SK-MEL-5 (cell line): ENCODE results near the gene CTNNA3. TPM values are rescaled to one million over a fixed set of nuclear protein-coding genes. Genes with fewer than 3 reads are reported as not detected.

ENCODE experiments used
- DNase-seq: peaks from one replicate; pipeline ENCODE4 v3.0.0-alpha.2; 2016; ENCODE audit warnings: low read depth, low spot score
- in situ Hi-C: cut with HindIII; loops from 2 replicates; pipeline ENCODE4 v1.10.0; 2016; ENCODE audit warnings: low sequenced_read_pairs, high pct_unique_total_duplicates, low pct_unique_long_range_greater_than_20kb
- total RNA-seq: library from RNA; depleted of rRNA; stranded (reverse); fragments of >200 nt; shearing (Covaris generic); gene quantifications from 2 replicates; pipeline ENCODE4 v1.2.3, GENCODE V29; 2014

Gene CTNNA3
- total RNA-seq, 1 experiment from 2014 or later, result not detected

GRCh38 chr10:67669978-67670377, 26.0 kb downstream of the CTNNA3 start:
- no peak for DNase-seq
- in situ Hi-C loops, result no loop called here

- in situ Hi-C loops, result no loop called here
- peak; percentile 74 for DNase-seq
These were observed 27.5 kb downstream of the CTNNA3 start for GRCh38 chr10:67668448-67668847.

GRCh38 chr10:67667035-67667425, 29.0 kb downstream of the CTNNA3 start:
- in situ Hi-C loops, result no loop called here
- no peak for DNase-seq

- in situ Hi-C loops, result no loop called here
These were observed 29.5 kb downstream of the CTNNA3 start for GRCh38 chr10:67666416-67667034.

GRCh38 chr10:67665491-67665890, 30.5 kb downstream of the CTNNA3 start:
- in situ Hi-C loops, result no loop called here
- DNase-seq, result peak; percentile 83

More at GRCh38 chr10:67666416-67667034, 29.5 kb downstream of the CTNNA3 start:
- DNase-seq, result peak; percentile 63

- peak; percentile 14 for DNase-seq
- in situ Hi-C loops, result no loop called here
These were observed 31.1 kb downstream of the CTNNA3 start for GRCh38 chr10:67664942-67665341.

GRCh38 chr10:67663449-67664087, 32.4 kb downstream of the CTNNA3 start:
- no peak for DNase-seq
- in situ Hi-C loops, result no loop called here

GRCh38 chr10:67662415-67662814, 33.6 kb downstream of the CTNNA3 start:
- DNase-seq, result no peak
- in situ Hi-C loops, result no loop called here

- in situ Hi-C loops, result no loop called here
- DNase-seq, result no peak
These were observed 36.5 kb downstream of the CTNNA3 start for GRCh38 chr10:67659497-67659896.

- peak; percentile 28 for DNase-seq
- in situ Hi-C loops, result no loop called here
These were observed 38.2 kb downstream of the CTNNA3 start for GRCh38 chr10:67657775-67658174.

- no peak for DNase-seq
- in situ Hi-C loops, result no loop called here
These were observed 45.4 kb downstream of the CTNNA3 start for GRCh38 chr10:67650558-67650957.

GRCh38 chr10:67648613-67649229, 47.3 kb downstream of the CTNNA3 start:
- DNase-seq, result no peak
- in situ Hi-C loops, result no loop called here

- in situ Hi-C loops, result no loop called here
These were observed 65.1 kb downstream of the CTNNA3 start for GRCh38 chr10:67630904-67631303.

GRCh38 chr10:67629461-67629971, 66.5 kb downstream of the CTNNA3 start:
- DNase-seq, result no peak
- in situ Hi-C loops, result no loop called here

More at GRCh38 chr10:67630904-67631303, 65.1 kb downstream of the CTNNA3 start:
- DNase-seq, result no peak

- in situ Hi-C loops, result no loop called here
- no peak for DNase-seq
These were observed 73.0 kb downstream of the CTNNA3 start for GRCh38 chr10:67622984-67623383.

GRCh38 chr10:67622511-67622910, 73.5 kb downstream of the CTNNA3 start:
- DNase-seq, result no peak
- in situ Hi-C loops, result no loop called here

GRCh38 chr10:67621834-67622233, 74.2 kb downstream of the CTNNA3 start:
- no peak for DNase-seq
- in situ Hi-C loops, result no loop called here

- in situ Hi-C loops, result no loop called here
These were observed 77.9 kb downstream of the CTNNA3 start for GRCh38 chr10:67618116-67618515.

More at GRCh38 chr10:67618116-67618515, 77.9 kb downstream of the CTNNA3 start:
- DNase-seq, result no peak
